HEK293 (cell line): ENCODE measurements around the gene CHMP6.
A peak's percentile ranks its signal among the peaks of the same experiment; 100 is the strongest.

ENCODE experiments used
- HOXD13 ChIP-seq: sonication (generic); formaldehyde crosslinking; IDR thresholded peaks from 2 replicates; pipeline ENCODE4 v1.8.0; 2022; ENCODE audit warnings: missing genetic modification reagents, borderline replicate concordance
- SP2 ChIP-seq: fragments of 450-650 bp; formaldehyde crosslinking; IDR thresholded peaks from 2 replicates; pipeline ENCODE4 v1.5.1; 2016; ENCODE audit warnings: missing biosample characterization, missing genetic modification characterization
- YY1 ChIP-seq: fragments of 450-650 bp; formaldehyde crosslinking; IDR thresholded peaks from 2 replicates; pipeline ENCODE4 v1.5.1; 2018; ENCODE audit warnings: missing biosample characterization, missing genetic modification characterization
- ZNF624 ChIP-seq: fragments of 450-650 bp; formaldehyde crosslinking; IDR thresholded peaks from 2 replicates; pipeline ENCODE4 v1.5.1; 2017; ENCODE audit warnings: missing biosample characterization, missing genetic modification characterization
- TF ChIP-seq, protein P1 (sequence below): fragments of 450-650 bp; formaldehyde crosslinking; IDR thresholded peaks from 2 replicates; pipeline ENCODE4 v1.5.1; 2016; ENCODE audit warnings: missing biosample characterization, missing genetic modification characterization
- TF ChIP-seq, protein P2 (sequence below): fragments of 450-650 bp; formaldehyde crosslinking; IDR thresholded peaks from 2 replicates; pipeline ENCODE4 v1.5.1; 2016; ENCODE audit warnings: missing biosample characterization, missing genetic modification characterization
- TF ChIP-seq, protein P3 (sequence below): fragments of 450-650 bp; IDR thresholded peaks from 2 replicates; pipeline ENCODE4 v1.5.1; 2018; ENCODE audit warnings: missing biosample characterization, mild to moderate bottlenecking, missing genetic modification characterization
- TF ChIP-seq, protein P4 (sequence below): fragments of 450-650 bp; formaldehyde crosslinking; IDR thresholded peaks from 2 replicates; pipeline ENCODE4 v1.5.1; 2017; ENCODE audit warnings: missing biosample characterization, missing genetic modification characterization
- TF ChIP-seq, protein P5 (sequence below): fragments of 450-650 bp; formaldehyde crosslinking; IDR thresholded peaks from 2 replicates; pipeline ENCODE4 v1.5.1; 2017; ENCODE audit warnings: missing biosample characterization, missing genetic modification characterization

DNA sequence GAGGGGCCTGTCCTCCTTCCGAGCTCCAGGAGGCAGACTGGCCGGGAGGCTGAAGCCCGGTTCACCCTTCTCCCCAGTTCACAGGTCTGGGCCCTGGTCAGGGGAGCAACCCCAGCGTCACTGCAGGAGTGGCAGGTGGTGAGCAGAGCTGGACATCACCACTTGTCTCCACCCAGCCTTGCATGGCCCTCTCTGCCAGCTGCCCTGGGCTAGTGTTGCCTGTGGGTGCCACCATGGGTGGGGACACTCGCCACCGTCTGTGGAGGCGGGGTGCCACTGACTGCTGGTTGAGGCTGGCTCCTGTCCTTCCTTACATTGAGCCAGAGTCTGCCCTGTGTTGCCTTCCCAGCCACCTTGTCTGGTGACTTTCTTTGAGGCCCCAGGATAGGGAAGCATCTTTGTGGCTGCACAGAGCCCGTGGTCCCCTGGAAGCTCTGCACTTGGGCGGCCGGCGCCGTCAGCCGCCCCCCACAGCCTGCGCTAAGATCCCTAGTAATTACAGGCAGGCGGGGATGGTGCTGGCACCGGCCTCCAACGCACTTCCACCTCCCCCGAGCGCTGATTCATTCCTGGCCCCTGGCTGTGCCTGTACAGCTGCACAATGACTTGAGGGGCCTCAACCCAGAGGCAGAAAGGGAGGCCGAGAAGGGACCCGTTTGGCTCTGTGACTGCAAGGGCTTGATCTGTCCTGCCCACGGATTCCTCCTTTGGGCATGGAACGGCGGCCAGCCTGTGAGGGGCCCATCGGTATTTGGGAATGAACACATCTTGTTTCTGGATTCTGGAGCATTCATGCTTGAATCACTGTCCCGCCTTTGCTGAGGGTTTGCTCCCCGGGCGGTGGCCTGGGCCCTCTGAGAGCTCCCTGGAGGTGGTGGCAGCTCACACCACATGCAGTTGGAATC is 48.5 kb downstream of the CHMP6 start:
- no peak for TF ChIP-seq YY1 (tag by site-specific recombination)
- TF ChIP-seq, protein P1, sequence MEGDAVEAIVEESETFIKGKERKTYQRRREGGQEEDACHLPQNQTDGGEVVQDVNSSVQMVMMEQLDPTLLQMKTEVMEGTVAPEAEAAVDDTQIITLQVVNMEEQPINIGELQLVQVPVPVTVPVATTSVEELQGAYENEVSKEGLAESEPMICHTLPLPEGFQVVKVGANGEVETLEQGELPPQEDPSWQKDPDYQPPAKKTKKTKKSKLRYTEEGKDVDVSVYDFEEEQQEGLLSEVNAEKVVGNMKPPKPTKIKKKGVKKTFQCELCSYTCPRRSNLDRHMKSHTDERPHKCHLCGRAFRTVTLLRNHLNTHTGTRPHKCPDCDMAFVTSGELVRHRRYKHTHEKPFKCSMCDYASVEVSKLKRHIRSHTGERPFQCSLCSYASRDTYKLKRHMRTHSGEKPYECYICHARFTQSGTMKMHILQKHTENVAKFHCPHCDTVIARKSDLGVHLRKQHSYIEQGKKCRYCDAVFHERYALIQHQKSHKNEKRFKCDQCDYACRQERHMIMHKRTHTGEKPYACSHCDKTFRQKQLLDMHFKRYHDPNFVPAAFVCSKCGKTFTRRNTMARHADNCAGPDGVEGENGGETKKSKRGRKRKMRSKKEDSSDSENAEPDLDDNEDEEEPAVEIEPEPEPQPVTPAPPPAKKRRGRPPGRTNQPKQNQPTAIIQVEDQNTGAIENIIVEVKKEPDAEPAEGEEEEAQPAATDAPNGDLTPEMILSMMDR (tag by site-specific recombination): no peak
- no peak for TF ChIP-seq ZNF624 (tag by site-specific recombination)
- no peak for TF ChIP-seq HOXD13 (CRISPR knock-in tag)
- TF ChIP-seq, protein P2, sequence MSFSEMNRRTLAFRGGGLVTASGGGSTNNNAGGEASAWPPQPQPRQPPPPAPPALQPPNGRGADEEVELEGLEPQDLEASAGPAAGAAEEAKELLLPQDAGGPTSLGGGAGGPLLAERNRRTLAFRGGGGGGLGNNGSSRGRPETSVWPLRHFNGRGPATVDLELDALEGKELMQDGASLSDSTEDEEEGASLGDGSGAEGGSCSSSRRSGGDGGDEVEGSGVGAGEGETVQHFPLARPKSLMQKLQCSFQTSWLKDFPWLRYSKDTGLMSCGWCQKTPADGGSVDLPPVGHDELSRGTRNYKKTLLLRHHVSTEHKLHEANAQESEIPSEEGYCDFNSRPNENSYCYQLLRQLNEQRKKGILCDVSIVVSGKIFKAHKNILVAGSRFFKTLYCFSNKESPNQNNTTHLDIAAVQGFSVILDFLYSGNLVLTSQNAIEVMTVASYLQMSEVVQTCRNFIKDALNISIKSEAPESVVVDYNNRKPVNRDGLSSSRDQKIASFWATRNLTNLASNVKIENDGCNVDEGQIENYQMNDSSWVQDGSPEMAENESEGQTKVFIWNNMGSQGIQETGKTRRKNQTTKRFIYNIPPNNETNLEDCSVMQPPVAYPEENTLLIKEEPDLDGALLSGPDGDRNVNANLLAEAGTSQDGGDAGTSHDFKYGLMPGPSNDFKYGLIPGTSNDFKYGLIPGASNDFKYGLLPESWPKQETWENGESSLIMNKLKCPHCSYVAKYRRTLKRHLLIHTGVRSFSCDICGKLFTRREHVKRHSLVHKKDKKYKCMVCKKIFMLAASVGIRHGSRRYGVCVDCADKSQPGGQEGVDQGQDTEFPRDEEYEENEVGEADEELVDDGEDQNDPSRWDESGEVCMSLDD (tag by site-specific recombination): no peak
- TF ChIP-seq, protein P3, sequence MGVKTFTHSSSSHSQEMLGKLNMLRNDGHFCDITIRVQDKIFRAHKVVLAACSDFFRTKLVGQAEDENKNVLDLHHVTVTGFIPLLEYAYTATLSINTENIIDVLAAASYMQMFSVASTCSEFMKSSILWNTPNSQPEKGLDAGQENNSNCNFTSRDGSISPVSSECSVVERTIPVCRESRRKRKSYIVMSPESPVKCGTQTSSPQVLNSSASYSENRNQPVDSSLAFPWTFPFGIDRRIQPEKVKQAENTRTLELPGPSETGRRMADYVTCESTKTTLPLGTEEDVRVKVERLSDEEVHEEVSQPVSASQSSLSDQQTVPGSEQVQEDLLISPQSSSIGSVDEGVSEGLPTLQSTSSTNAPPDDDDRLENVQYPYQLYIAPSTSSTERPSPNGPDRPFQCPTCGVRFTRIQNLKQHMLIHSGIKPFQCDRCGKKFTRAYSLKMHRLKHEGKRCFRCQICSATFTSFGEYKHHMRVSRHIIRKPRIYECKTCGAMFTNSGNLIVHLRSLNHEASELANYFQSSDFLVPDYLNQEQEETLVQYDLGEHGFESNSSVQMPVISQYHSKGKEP (tag by site-specific recombination): no peak
- TF ChIP-seq, protein P4, sequence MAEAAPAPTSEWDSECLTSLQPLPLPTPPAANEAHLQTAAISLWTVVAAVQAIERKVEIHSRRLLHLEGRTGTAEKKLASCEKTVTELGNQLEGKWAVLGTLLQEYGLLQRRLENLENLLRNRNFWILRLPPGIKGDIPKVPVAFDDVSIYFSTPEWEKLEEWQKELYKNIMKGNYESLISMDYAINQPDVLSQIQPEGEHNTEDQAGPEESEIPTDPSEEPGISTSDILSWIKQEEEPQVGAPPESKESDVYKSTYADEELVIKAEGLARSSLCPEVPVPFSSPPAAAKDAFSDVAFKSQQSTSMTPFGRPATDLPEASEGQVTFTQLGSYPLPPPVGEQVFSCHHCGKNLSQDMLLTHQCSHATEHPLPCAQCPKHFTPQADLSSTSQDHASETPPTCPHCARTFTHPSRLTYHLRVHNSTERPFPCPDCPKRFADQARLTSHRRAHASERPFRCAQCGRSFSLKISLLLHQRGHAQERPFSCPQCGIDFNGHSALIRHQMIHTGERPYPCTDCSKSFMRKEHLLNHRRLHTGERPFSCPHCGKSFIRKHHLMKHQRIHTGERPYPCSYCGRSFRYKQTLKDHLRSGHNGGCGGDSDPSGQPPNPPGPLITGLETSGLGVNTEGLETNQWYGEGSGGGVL (tag by site-specific recombination): no peak
- TF ChIP-seq, protein P5, sequence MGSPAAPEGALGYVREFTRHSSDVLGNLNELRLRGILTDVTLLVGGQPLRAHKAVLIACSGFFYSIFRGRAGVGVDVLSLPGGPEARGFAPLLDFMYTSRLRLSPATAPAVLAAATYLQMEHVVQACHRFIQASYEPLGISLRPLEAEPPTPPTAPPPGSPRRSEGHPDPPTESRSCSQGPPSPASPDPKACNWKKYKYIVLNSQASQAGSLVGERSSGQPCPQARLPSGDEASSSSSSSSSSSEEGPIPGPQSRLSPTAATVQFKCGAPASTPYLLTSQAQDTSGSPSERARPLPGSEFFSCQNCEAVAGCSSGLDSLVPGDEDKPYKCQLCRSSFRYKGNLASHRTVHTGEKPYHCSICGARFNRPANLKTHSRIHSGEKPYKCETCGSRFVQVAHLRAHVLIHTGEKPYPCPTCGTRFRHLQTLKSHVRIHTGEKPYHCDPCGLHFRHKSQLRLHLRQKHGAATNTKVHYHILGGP (tag by site-specific recombination): no peak
- TF ChIP-seq SP2 (tag by site-specific recombination): peak; percentile 7; the same call in 1 of the 2 replicates
